GM12891 (cell line): ENCODE results near the gene RAB8A.

Source experiments
- PAX5 ChIP-seq: IDR thresholded peaks from 2 replicates; pipeline ENCODE4 v1.6.1; 2011; ENCODE audit warnings: low read length, moderate library complexity, mild to moderate bottlenecking; ENCODE audit not compliant: insufficient read depth, severe bottlenecking
- POLR2A ChIP-seq: IDR thresholded peaks from 2 replicates; pipeline ENCODE4 v1.6.1; 2011; ENCODE audit warnings: low read depth, low read length, control low read depth
- POLR2AphosphoS5 ChIP-seq: IDR thresholded peaks from 2 replicates; pipeline ENCODE4 v1.6.1; 2011; ENCODE audit warnings: low read depth, low read length, control low read depth

DNA sequence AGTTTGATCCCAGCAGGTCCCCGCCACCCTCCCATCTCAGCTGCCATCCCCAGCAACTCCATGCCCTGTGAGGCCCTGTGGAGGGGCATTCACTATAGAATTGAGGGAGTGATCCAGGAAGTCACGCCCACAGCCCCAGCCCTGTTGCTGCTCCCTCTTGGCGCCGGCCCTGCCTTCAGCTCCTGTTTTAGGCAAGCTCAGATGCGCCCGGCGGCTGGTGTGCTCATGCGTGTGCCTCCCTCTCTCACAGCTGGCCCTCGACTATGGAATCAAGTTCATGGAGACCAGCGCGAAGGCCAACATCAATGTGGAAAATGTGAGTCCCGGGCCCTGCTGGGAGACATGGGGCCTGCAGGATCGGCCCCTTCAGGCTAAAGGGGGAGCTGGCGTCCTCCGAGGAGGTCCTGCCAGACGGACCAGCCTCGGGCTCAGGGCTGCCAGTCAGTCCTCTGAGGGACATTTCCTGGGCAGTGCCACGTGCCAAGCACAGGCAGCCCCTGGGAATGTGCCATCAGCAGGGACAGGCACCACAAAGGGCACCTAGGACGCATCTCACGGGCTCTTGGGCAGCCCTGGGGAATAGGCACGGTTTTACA, 16.2 kb downstream of the RAB8A start:
- no peak for TF ChIP-seq POLR2A
- TF ChIP-seq POLR2AphosphoS5 = no peak
- no peak for TF ChIP-seq PAX5
